GM21360 (cell line): ENCODE data around the gene PECR.
A peak's percentile ranks its signal among the peaks of the same experiment; 100 is the strongest.
"Not testable (repeated sequence)": the region's sequence is repeated elsewhere in the genome, so short reads cannot be mapped to it uniquely, and the experiment has no call there.

Experiments used
- ATAC-seq: cut with Tn5 transposase; IDR thresholded peaks from one replicate; pipeline ENCODE4 v1.9.1; 2021; ENCODE audit warnings: mild to moderate bottlenecking, moderate library complexity; ENCODE audit not compliant: unreplicated experiment

PECR gene

DNA sequence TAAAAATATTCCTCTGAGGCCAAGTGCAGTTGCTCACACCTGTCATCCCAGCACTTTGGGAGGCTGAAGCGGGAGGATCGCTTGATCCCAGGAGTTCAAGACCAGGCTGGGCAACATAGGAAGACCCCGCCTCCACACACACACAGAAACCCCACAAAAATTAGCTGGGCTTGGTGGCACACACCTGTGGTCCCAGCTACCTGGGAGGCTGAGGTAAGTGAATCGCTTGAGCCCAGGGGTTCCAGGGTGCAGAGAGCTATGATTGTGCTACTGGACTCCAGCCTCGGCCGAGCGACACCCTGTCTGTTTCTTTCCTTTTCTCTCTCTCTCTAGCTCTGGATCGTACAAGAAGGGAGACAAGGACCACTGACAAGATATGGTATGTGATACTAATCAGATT is 25.7 kb upstream of the PECR start:
- ATAC-seq = no peak

DNA sequence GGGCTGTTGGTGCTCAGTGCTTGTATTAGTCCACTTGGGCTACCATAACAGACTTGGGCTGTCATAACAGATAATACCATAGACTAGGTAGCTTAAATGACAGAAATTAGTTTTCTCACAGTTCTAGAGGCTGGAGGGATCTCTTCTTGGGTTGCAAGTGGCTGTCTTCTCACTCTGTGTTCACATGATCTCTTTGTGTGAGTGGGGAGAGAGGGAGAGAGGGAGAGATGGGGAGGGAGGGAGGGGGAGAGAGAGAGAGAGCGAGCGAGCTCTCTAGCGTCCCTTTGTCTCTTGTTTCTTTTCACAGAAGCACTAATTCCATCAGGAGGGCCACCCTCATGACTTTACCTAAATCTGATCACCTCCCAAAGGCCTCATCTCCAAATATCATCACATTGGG is 23.1 kb upstream of the PECR start:
- no peak for ATAC-seq

GRCh38 chr2:216103213-216103612 is 21.6 kb upstream of the PECR start:
- ATAC-seq = no peak

DNA sequence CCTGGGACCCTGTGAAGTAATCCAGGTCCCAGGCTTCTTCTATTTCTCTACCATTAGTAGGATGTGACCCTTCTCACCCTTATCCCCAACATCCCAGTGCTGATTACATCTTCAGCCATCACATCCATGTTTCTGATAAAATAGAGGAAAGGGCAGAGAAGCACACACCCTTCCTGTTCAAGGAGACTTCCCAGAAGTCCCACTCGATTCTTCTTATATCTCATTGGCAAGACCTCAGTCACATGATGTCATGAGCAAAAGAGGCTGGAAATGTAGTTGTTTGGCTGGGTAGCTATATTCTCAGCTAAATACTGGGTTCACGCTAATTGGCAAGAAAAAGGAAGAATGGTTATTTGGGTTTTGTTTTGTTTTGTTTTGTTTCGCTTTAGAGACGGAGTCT is 19.5 kb upstream of the PECR start:
- no peak for ATAC-seq

DNA sequence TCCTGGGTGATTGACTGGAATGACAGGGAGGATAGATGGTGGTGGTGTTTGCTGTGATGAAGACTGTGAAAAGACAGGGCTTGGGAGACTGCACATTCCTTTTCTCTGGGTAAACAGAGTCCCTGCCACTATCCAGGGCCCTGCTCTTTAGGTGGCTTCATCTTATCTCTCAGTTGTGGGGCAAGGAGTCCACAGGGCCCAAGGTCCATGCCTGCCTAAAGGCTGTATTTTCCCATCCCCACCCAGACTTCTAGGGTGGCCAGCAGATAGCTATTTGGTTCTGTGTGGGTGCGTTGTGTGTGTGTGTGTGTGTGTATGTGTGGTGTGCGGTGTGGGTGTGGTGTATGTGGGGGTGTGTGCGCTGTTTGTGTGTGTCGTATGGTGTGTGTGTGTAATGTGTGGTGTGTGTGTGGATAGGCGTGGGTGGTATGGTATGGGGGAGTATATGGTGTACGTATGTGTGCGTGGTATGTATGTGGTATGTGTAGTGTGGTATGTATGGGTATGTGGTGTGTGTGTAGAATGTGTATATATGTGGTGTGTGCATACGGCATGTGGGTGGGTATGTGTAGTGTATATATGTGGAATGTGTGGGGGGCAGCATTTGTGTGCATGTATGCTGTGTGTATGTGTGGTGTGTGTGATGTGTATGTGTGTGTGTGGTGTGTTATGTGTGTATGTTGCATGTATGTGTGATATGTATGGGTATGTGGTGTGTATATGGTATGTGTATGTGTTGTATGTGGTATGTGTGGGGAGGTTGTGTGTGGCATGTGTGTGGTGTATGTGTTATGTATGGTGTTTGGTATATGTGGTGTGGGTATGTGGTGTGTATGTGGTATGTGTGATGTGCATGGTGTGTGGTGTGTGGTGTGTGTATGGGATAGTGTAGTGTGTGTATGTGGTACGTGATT is 17.1 kb upstream of the PECR start:
- no peak for ATAC-seq

GRCh38 chr2:216094701-216095100 is 13.1 kb upstream of the PECR start:
- ATAC-seq = no peak

DNA sequence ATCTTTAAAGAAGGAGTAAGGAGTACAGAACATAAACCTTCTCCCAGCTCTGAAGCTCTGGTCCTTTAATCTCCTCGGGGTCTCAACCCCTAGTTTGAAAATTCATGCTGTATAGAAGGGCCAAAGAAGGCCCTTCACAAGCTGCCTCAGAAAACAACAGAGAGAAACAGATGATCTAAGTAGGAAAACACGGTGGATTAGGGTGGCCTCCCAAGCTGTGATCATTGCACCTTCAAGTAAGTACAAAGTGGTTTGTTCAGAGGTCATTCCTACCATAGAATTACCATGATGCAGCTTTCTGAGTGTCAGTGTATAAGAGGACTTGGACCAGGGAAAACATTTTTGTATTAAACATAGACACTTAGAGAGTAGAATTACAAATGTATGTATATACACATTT is 11.0 kb upstream of the PECR start:
- no peak for ATAC-seq

DNA sequence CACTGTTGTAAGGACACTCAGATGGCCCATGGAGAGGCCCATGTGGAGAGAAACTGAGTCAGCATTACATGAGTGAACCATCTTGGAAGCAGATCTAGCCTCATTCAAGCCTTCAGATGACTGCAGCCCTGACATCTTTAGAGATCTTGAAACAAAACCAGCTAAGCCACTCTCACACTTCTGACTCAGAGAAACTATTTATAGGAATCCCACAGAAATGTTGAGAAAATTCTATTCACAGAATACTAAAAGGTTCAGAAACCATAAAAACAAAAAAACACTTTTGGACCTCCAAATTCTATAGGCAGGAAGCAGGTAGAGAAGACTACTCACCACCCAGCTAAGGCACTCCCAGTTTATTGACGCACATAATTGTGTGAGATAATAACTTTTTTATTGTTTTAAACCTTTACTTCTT is 8.8 kb upstream of the PECR start:
- ATAC-seq = peak; percentile 63

DNA sequence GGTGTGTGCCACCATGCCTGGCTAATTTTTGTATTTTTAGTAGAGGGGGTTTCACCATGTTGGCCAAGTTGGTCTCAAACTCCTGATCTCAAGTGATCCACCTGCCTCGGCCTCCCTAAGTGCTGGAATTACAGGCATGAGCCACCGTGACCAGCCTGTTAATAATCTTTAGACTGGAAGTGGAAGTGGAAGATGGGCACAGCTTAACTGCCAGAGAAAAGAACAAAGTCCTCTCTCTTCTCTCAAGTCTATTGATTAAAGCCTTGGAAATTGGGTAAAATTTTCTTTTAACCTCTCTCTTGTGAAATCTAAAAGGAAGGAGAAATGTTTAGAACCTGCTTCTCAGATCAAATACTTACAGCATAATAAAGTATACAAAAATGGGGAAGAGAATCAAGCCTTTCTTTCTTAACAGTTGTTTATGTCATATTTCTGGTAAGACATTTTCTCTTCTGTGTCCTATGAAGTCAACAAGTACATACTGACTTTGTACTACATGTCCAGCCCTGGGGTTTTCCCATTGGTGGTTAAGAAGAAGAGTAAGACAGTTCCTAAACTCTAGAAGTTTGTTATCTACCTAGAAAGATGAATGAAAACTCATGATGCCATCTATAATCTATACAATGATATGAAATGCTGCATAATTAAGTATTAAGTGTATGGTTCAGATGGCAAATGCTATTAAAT is 4.7 kb upstream of the PECR start:
- ATAC-seq = no peak

GRCh38 chr2:216084547-216084946 is 2.9 kb upstream of the PECR start:
- no peak for ATAC-seq

GRCh38 chr2:216083464-216084281 is 2.1 kb upstream of the PECR start:
- no peak for ATAC-seq

- no peak for ATAC-seq
Measured at GRCh38 chr2:216082805-216083204, 1.2 kb upstream of the PECR start.

DNA sequence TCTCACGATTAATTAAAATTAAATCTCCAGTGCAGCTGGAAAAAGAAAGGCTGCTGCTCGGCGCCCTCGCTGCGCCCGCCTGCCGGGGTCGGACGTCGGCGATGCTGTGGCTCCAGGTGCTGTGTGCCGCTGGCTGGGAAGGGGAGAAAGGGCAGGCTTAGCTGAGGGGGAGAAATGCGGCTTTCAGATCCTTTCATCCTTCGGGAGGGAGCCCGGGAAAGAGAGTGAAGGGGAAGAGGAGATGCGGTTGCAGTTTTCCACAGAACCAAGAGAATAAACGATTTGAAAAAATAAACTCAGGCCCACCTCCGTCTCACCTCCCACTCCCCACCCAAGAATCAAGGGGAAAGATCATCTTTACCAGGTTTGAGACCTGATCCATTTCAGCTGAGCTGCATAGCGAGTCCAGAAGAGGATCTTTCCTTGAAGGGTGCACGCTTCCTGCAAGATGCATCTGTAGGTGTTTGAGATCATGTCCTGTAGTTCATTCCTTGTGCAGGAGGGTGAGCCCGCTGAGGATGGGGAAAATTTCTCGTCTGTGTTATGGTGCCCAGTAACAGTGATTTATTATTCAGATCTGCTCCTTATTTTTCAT is 605 bp upstream of the PECR start:
- ATAC-seq = no peak

DNA sequence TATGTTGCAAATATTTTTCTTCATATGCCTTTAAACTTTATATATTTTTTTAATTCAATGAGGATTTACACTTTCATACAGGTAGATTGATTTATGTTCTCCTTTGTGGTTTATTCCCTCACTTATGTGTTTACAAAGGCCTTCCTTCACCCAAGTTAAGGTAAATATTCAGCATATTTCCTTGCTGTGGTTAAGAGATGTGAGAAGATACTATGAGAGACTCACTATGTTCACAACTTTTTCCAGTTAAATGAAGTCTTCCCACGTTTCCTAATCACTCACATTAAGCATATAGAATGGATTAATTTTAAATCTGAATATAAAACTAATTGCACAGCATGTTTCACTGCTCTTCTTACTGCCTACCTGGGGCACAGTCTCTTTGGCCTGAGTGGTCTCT is 597 bp downstream of the PECR start:
- no peak for ATAC-seq

GRCh38 chr2:216080048-216080447 is 1.6 kb downstream of the PECR start:
- ATAC-seq = not testable (repeated sequence)

GRCh38 chr2:216078776-216079175 is 2.8 kb downstream of the PECR start:
- ATAC-seq = no peak

GRCh38 chr2:216075510-216076485 is 5.8 kb downstream of the PECR start:
- ATAC-seq = no peak

GRCh38 chr2:216074794-216075193 is 6.8 kb downstream of the PECR start:
- ATAC-seq = no peak

- ATAC-seq = no peak
Measured at GRCh38 chr2:216074380-216074779, 7.2 kb downstream of the PECR start.

GRCh38 chr2:216073773-216074172 is 7.8 kb downstream of the PECR start:
- no peak for ATAC-seq
